Measurements from ENCODE around the gene LAX1. TPM values are rescaled to one million over a fixed set of nuclear protein-coding genes. Genes with fewer than 3 reads are reported as not detected.
A peak's percentile ranks its signal among the peaks of the same experiment; 100 is the strongest.

Gene LAX1
- total RNA-seq, 2 experiments from 2014 or later, result 20.7 to 21.1 TPM

GRCh38 chr1:203797948-203798655 is 33.1 kb downstream of the LAX1 start:
- POLR2A ChIA-PET, result interaction anchor here (1.2 to 2.0 kb wide), 3 partner anchors 14 to 33 kb away, joined by 5 read pairs; partner anchors contain the start of gene LAX1
- ATAC-seq, result no peak
- CTCF ChIA-PET, result no interaction called here
- H3K9me3 Mint-ChIP-seq, result peaks cover 8% of the 10 kb centered on the region
- TF ChIP-seq CTCF (IDR thresholded peaks at IDR 0.05), result no peak
- H3K27me3 Mint-ChIP-seq, result no peaks in the 10 kb centered on the region
- no peak overlapping the region for H3K27ac Mint-ChIP-seq
- DNase-seq, result no peak
- H3K4me1 Mint-ChIP-seq (ENCODE audit: low read depth), result peaks cover 58% of the 10 kb centered on the region
- intact Hi-C loops (cut with micrococcal nuclease), result no loop called here
- peaks cover 54% of the 10 kb centered on the region for H3K36me3 Mint-ChIP-seq (ENCODE audit: low read depth)
- peak overlapping the region; percentile 90 for H3K4me3 Mint-ChIP-seq

GRCh38 chr1:203799157-203799556 is 34.2 kb downstream of the LAX1 start:
- Mint-ChIP-seq H3K27me3 (no peaks in the 10 kb centered on the region), H3K4me1 (ENCODE audit: low read depth) (peaks cover 62% of the 10 kb centered on the region), H3K27ac (no peak overlapping the region), H3K9me3 (peaks cover 8% of the 10 kb centered on the region), H3K4me3 (no peak overlapping the region), H3K36me3 (ENCODE audit: low read depth) (peaks cover 62% of the 10 kb centered on the region)
- POLR2A ChIA-PET, result interaction anchor here (1.2 kb wide), 1 partner anchor 34 kb away, joined by 5 read pairs; the partner anchor contains the start of gene LAX1
- ATAC-seq (no peak), DNase-seq (no peak)
- intact Hi-C loops (cut with micrococcal nuclease), result no loop called here
- CTCF ChIA-PET, result no interaction called here
- TF ChIP-seq CTCF (IDR thresholded peaks at IDR 0.05), result no peak

- no peak for TF ChIP-seq CTCF (IDR thresholded peaks at IDR 0.05)
- H3K36me3 Mint-ChIP-seq (ENCODE audit: low read depth), result peaks cover 67% of the 10 kb centered on the region
- no peak overlapping the region for H3K4me3 Mint-ChIP-seq
- DNase-seq (no peak), ATAC-seq (no peak)
- H3K9me3 Mint-ChIP-seq, result peaks cover 8% of the 10 kb centered on the region
- H3K27me3 Mint-ChIP-seq, result no peaks in the 10 kb centered on the region
- intact Hi-C loops (cut with micrococcal nuclease), result no loop called here
- ChIA-PET POLR2A (interaction anchor here (0.8 to 1.3 kb wide), 2 partner anchors 10 to 34 kb away, joined by 3 to 5 read pairs; partner anchors contain the start of gene LAX1), CTCF (no interaction called here)
- peaks cover 63% of the 10 kb centered on the region for H3K4me1 Mint-ChIP-seq (ENCODE audit: low read depth)
- peak overlapping the region; percentile 26 for H3K27ac Mint-ChIP-seq
Measured at GRCh38 chr1:203799971-203800370, 35.0 kb downstream of the LAX1 start.

- peaks cover 47% of the 10 kb centered on the region for H3K36me3 Mint-ChIP-seq (ENCODE audit: low read depth)
- ChIA-PET CTCF (interaction anchor here (0.6 kb wide), 1 partner anchor 18 kb away, joined by 3 read pairs; no protein-coding TSS in a partner anchor), POLR2A (no interaction called here)
- H3K9me3 Mint-ChIP-seq, result no peaks in the 10 kb centered on the region
- H3K4me3 Mint-ChIP-seq, result no peak overlapping the region
- ATAC-seq, result no peak
- intact Hi-C loops (cut with micrococcal nuclease), result no loop called here
- no peak for TF ChIP-seq CTCF (IDR thresholded peaks at IDR 0.05)
- no peak for DNase-seq
- peaks cover 35% of the 10 kb centered on the region for H3K4me1 Mint-ChIP-seq (ENCODE audit: low read depth)
- H3K27ac Mint-ChIP-seq, result no peak overlapping the region
- H3K27me3 Mint-ChIP-seq, result no peaks in the 10 kb centered on the region
Measured at GRCh38 chr1:203805689-203806088, 40.7 kb downstream of the LAX1 start.

- TF ChIP-seq CTCF (IDR thresholded peaks at IDR 0.05), result no peak
- Mint-ChIP-seq H3K4me1 (ENCODE audit: low read depth) (peaks cover 35% of the 10 kb centered on the region), H3K4me3 (no peak overlapping the region), H3K27me3 (no peaks in the 10 kb centered on the region), H3K36me3 (ENCODE audit: low read depth) (peaks cover 52% of the 10 kb centered on the region), H3K27ac (no peak overlapping the region), H3K9me3 (no peaks in the 10 kb centered on the region)
- ChIA-PET POLR2A (interaction anchor here (1.0 to 1.8 kb wide), 2 partner anchors 42 to 130 kb away, joined by 3 to 7 read pairs; partner anchors contain the start of gene LAX1), CTCF (no interaction called here)
- DNase-seq (no peak), ATAC-seq (no peak)
- intact Hi-C loops (cut with micrococcal nuclease), result no loop called here
Measured at GRCh38 chr1:203807196-203807595, 42.2 kb downstream of the LAX1 start.

Measured in activated CD8-positive, alpha-beta T cell treated with anti-CD3 and anti-CD28 coated beads for 36 hours (primary cell).